ENCODE results near the gene ZNF639.

Gene ZNF639

DNA sequence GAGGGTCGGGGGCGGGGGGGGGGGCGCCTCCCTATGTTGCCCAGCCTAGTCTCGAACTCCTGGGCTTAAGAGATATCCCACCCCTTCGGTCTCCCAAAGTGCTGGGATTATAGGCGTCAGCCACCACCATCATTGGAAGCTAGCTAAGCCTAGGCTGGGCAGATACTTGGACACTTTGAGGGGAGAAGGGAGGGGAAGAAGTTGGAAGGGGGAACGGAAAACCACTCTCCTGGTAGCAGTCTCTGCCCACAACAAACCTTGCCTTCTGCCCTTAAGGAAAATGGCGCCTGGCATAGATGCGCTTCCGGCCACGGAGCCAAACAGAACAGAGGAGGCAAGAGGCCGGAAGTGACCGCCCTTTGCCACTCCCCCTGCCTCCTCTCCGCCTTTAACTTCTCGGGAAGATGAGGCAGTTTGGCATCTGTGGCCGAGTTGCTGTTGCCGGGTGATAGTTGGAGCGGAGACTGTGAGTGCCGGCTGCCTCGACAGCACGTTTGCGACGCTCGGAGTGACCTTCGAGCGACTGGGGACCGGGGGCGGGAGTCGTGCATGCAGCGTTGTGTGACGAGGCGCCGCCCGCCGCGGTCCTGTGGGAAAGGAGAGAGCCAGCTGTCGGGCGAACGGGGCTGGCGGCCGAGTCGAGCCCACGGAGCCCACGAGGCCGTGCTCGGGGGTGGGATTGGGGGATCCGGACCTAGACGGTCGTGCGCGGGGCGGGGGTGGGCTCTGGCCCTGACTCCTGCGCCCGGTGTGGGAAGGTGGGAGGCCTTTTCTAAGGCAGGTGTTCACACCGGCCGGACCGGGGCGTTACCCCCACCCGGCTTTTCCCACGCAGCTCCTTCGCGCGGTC is 24.7 kb downstream of the ZNF639 start, which contains the start of gene MFN1:
Gene MFN1, plus strand, starts transcription at position 365 of the 850 bp plus-strand sequence. CDS start 1,143 bp downstream, outside the sequence.
- POLR2A ChIA-PET = interaction anchor here (0.9 to 2.4 kb wide), 2 partner anchors 27 to 215 kb away, joined by 3 to 7 read pairs; partner anchors contain the start of gene ACTL6A
- CTCF ChIA-PET = interaction anchor here (0.6 kb wide), 3 partner anchors 11 to 373 kb away, joined by 3 to 4 read pairs (median 3); no protein-coding TSS in a partner anchor
- TF ChIP-seq YY1 (tag by site-specific recombination; IDR thresholded peaks at IDR 0.05) (peak; percentile 84), KLF10 (tag by site-specific recombination; IDR thresholded peaks at IDR 0.05) (peak; percentile 95), ZNF335 (tag by site-specific recombination; conservative IDR thresholded peaks at IDR 0.05) (peak; percentile 61), ZNF768 (tag by site-specific recombination; IDR thresholded peaks at IDR 0.05) (no peak), GLIS2 (tag by site-specific recombination; IDR thresholded peaks at IDR 0.05) (peak; percentile 58; the same call in 1 of the 2 replicates), ZBTB1 (tag by site-specific recombination; IDR thresholded peaks at IDR 0.05) (no peak), ZNF366 (tag by site-specific recombination; conservative IDR thresholded peaks at IDR 0.05) (0 out of 2 replicates have a peak, but pooled peaks have one; percentile 24), KLF9 (tag by site-specific recombination; IDR thresholded peaks at IDR 0.05; ENCODE audit: low read depth) (peak; percentile 89), ZNF670 (tag by site-specific recombination; IDR thresholded peaks at IDR 0.05; ENCODE audit: low read depth) (no peak), ZNF23 (tag by site-specific recombination; IDR thresholded peaks at IDR 0.05; ENCODE audit: borderline replicate concordance) (no peak), ZNF701 (tag by site-specific recombination; IDR thresholded peaks at IDR 0.05) (no peak), KLF1 (tag by site-specific recombination; IDR thresholded peaks at IDR 0.05) (no peak), KLF8 (tag by site-specific recombination; IDR thresholded peaks at IDR 0.05) (peak; percentile 30), ZNF623 (tag by site-specific recombination; IDR thresholded peaks at IDR 0.05) (no peak), ZNF121 (tag by site-specific recombination; IDR thresholded peaks at IDR 0.05) (0 out of 2 replicates have a peak, but pooled peaks have one; percentile 0), ZFHX2 (tag by site-specific recombination; conservative IDR thresholded peaks at IDR 0.05) (peak; percentile 41; the same call in 1 of the 2 replicates), EGR2 (tag by site-specific recombination; IDR thresholded peaks at IDR 0.05; ENCODE audit: low read depth) (peak; percentile 61), BCL11B (tag by site-specific recombination; IDR thresholded peaks at IDR 0.05; ENCODE audit: low read depth) (0 out of 2 replicates have a peak, but pooled peaks have one; percentile 21), ZNF792 (tag by site-specific recombination; IDR thresholded peaks at IDR 0.05) (no peak), MEIS1 (CRISPR knock-in tag; IDR thresholded peaks at IDR 0.05; ENCODE audit: borderline replicate concordance) (no peak)
- TF ChIP-seq, protein P1, sequence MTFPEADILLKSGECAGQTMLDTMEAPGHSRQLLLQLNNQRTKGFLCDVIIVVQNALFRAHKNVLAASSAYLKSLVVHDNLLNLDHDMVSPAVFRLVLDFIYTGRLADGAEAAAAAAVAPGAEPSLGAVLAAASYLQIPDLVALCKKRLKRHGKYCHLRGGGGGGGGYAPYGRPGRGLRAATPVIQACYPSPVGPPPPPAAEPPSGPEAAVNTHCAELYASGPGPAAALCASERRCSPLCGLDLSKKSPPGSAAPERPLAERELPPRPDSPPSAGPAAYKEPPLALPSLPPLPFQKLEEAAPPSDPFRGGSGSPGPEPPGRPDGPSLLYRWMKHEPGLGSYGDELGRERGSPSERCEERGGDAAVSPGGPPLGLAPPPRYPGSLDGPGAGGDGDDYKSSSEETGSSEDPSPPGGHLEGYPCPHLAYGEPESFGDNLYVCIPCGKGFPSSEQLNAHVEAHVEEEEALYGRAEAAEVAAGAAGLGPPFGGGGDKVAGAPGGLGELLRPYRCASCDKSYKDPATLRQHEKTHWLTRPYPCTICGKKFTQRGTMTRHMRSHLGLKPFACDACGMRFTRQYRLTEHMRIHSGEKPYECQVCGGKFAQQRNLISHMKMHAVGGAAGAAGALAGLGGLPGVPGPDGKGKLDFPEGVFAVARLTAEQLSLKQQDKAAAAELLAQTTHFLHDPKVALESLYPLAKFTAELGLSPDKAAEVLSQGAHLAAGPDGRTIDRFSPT (tag by site-specific recombination; IDR thresholded peaks at IDR 0.05) = peak; percentile 84
- TF ChIP-seq, protein P2, sequence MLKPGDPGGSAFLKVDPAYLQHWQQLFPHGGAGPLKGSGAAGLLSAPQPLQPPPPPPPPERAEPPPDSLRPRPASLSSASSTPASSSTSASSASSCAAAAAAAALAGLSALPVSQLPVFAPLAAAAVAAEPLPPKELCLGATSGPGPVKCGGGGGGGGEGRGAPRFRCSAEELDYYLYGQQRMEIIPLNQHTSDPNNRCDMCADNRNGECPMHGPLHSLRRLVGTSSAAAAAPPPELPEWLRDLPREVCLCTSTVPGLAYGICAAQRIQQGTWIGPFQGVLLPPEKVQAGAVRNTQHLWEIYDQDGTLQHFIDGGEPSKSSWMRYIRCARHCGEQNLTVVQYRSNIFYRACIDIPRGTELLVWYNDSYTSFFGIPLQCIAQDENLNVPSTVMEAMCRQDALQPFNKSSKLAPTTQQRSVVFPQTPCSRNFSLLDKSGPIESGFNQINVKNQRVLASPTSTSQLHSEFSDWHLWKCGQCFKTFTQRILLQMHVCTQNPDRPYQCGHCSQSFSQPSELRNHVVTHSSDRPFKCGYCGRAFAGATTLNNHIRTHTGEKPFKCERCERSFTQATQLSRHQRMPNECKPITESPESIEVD (tag by site-specific recombination; IDR thresholded peaks at IDR 0.05) = no peak
- TF ChIP-seq, protein P3, sequence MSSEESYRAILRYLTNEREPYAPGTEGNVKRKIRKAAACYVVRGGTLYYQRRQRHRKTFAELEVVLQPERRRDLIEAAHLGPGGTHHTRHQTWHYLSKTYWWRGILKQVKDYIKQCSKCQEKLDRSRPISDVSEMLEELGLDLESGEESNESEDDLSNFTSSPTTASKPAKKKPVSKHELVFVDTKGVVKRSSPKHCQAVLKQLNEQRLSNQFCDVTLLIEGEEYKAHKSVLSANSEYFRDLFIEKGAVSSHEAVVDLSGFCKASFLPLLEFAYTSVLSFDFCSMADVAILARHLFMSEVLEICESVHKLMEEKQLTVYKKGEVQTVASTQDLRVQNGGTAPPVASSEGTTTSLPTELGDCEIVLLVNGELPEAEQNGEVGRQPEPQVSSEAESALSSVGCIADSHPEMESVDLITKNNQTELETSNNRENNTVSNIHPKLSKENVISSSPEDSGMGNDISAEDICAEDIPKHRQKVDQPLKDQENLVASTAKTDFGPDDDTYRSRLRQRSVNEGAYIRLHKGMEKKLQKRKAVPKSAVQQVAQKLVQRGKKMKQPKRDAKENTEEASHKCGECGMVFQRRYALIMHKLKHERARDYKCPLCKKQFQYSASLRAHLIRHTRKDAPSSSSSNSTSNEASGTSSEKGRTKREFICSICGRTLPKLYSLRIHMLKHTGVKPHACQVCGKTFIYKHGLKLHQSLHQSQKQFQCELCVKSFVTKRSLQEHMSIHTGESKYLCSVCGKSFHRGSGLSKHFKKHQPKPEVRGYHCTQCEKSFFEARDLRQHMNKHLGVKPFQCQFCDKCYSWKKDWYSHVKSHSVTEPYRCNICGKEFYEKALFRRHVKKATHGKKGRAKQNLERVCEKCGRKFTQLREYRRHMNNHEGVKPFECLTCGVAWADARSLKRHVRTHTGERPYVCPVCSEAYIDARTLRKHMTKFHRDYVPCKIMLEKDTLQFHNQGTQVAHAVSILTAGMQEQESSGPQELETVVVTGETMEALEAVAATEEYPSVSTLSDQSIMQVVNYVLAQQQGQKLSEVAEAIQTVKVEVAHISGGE (tag by site-specific recombination; conservative IDR thresholded peaks at IDR 0.05; ENCODE audit: low read depth) = peak; percentile 97
- TF ChIP-seq, protein P4, sequence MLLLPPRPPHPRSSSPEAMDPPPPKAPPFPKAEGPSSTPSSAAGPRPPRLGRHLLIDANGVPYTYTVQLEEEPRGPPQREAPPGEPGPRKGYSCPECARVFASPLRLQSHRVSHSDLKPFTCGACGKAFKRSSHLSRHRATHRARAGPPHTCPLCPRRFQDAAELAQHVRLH (tag by site-specific recombination; IDR thresholded peaks at IDR 0.05) = 0 out of 2 replicates have a peak, but pooled peaks have one; percentile 30
- TF ChIP-seq, protein P5, sequence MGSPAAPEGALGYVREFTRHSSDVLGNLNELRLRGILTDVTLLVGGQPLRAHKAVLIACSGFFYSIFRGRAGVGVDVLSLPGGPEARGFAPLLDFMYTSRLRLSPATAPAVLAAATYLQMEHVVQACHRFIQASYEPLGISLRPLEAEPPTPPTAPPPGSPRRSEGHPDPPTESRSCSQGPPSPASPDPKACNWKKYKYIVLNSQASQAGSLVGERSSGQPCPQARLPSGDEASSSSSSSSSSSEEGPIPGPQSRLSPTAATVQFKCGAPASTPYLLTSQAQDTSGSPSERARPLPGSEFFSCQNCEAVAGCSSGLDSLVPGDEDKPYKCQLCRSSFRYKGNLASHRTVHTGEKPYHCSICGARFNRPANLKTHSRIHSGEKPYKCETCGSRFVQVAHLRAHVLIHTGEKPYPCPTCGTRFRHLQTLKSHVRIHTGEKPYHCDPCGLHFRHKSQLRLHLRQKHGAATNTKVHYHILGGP (tag by site-specific recombination; IDR thresholded peaks at IDR 0.05) = no peak
- TF ChIP-seq, protein P6, sequence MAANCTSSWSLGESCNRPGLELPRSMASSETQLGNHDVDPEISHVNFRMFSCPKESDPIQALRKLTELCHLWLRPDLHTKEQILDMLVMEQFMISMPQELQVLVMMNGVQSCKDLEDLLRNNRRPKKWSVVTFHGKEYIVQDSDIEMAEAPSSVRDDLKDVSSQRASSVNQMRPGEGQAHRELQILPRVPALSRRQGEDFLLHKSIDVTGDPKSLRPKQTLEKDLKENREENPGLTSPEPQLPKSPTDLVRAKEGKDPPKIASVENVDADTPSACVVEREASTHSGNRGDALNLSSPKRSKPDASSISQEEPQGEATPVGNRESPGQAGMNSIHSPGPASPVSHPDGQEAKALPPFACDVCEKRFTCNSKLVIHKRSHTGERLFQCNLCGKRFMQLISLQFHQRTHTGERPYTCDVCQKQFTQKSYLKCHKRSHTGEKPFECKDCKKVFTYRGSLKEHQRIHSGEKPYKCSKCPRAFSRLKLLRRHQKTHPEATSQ (tag by site-specific recombination; IDR thresholded peaks at IDR 0.05) = no peak

More for the DNA sequence above, 24.7 kb downstream of the ZNF639 start, which contains the start of gene MFN1:
- H3K4me3 ChIP-seq (ENCODE audit: low read depth, low read length) = peak within 1 kb of the TSS; percentile 97
- no peaks in the 10 kb centered on the region for H3K4me1 ChIP-seq (ENCODE audit: control insufficient read depth, insufficient read depth, low read length)
- no peaks in the 10 kb centered on the region for H3K9me3 ChIP-seq (ENCODE audit: control insufficient read depth, insufficient read depth, low read depth, low read length)
- H3K27ac ChIP-seq (ENCODE audit: extremely low read depth, low read depth, low read length) = 0 out of 2 replicates have a peak within 1 kb of the TSS, but pooled peaks have one; percentile 5
- peaks cover 9 to 28% of the 10 kb centered on the region in 2 experiments; a peak in 2 of 3 replicates for H3K36me3 ChIP-seq (ENCODE audit: control insufficient read depth in 2 of 2, insufficient read depth in 1 of 2, low read length in 2 of 2)

Measured in HEK293 (cell line).